ENCODE results near the gene DGUOK.
"Not testable (repeated sequence)": the region's sequence is repeated elsewhere in the genome, so short reads cannot be mapped to it uniquely, and the experiment has no call there.

DGUOK gene

GRCh38 chr2:73922681-73923080 lies 4.0 kb upstream of the DGUOK start:
- DNase-seq = no peak

- DNase-seq = no peak
These were observed 1.5 kb upstream of the DGUOK start for GRCh38 chr2:73925033-73925704.

GRCh38 chr2:73925853-73926492 lies 707 bp upstream of the DGUOK start:
- DNase-seq = no peak

- no peak for DNase-seq
These were observed 664 bp downstream of the DGUOK start for GRCh38 chr2:73927344-73927743.

GRCh38 chr2:73928963-73929347 lies 2.3 kb downstream of the DGUOK start:
- DNase-seq = no peak

GRCh38 chr2:73930386-73930785 lies 3.7 kb downstream of the DGUOK start:
- DNase-seq = no peak

- peak; percentile 74 for DNase-seq
These were observed 5.1 kb downstream of the DGUOK start for GRCh38 chr2:73931531-73932500.

- no peak for DNase-seq
These were observed 6.5 kb downstream of the DGUOK start for GRCh38 chr2:73933194-73933593.

- DNase-seq = no peak
These were observed 9.0 kb downstream of the DGUOK start for GRCh38 chr2:73935641-73936040.

- DNase-seq = no peak
These were observed 10.6 kb downstream of the DGUOK start for GRCh38 chr2:73937103-73937885.

GRCh38 chr2:73937899-73938298 lies 11.2 kb downstream of the DGUOK start:
- DNase-seq = no peak

GRCh38 chr2:73938718-73939352 lies 12.2 kb downstream of the DGUOK start:
- DNase-seq = no peak

GRCh38 chr2:73939419-73939818 lies 12.7 kb downstream of the DGUOK start:
- DNase-seq = no peak

GRCh38 chr2:73940066-73940465 lies 13.4 kb downstream of the DGUOK start:
- DNase-seq = not testable (repeated sequence)

- DNase-seq = no peak
These were observed 16.0 kb downstream of the DGUOK start for GRCh38 chr2:73942664-73943063.

GRCh38 chr2:73944714-73945113 lies 18.0 kb downstream of the DGUOK start:
- DNase-seq = peak; percentile 68

GRCh38 chr2:73946215-73946614 lies 19.5 kb downstream of the DGUOK start:
- no peak for DNase-seq

GRCh38 chr2:73946666-73947065 lies 20.0 kb downstream of the DGUOK start:
- DNase-seq = no peak

GRCh38 chr2:73947412-73948018 lies 20.8 kb downstream of the DGUOK start:
- DNase-seq = no peak

- DNase-seq = no peak
These were observed 23.1 kb downstream of the DGUOK start for GRCh38 chr2:73949802-73950201.

- DNase-seq = no peak
These were observed 26.1 kb downstream of the DGUOK start for GRCh38 chr2:73952499-73953446.

Measured in activated effector memory CD4-positive, alpha-beta T cell treated with anti-CD3 and anti-CD28 coated beads, Interleukin-2, amount 50 U/mL, for 16 hours (primary cell).